GM18858 (cell line): ENCODE results near the gene GABBR2.
"Not testable (repeated sequence)": the region's sequence is repeated elsewhere in the genome, so short reads cannot be mapped to it uniquely, and the experiment has no call there.

Experiments
- ATAC-seq: cut with Tn5 transposase; IDR thresholded peaks from one replicate; pipeline ENCODE4 v1.9.1; 2021; ENCODE audit not compliant: unreplicated experiment

Gene GABBR2

DNA sequence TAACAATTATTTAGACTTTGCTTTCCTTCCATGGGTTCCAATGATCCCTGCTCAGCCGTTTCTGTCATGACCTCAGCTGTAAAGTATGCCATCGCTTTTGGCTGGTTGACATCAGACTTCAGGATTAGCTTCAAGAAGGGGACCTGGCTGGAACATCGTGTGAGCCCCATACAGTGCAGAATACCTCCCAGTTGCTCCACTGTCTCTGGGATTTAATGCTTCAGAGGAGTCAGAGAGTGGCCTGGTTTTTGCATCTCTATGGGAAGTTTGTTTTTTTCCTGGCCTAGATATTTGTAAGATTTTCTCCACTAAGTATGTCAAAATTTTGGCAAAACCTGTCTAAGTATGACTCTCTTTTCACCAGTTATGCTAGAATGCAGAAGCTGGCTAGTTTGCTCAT, 216.9 kb downstream of the GABBR2 start:
- no peak for ATAC-seq

DNA sequence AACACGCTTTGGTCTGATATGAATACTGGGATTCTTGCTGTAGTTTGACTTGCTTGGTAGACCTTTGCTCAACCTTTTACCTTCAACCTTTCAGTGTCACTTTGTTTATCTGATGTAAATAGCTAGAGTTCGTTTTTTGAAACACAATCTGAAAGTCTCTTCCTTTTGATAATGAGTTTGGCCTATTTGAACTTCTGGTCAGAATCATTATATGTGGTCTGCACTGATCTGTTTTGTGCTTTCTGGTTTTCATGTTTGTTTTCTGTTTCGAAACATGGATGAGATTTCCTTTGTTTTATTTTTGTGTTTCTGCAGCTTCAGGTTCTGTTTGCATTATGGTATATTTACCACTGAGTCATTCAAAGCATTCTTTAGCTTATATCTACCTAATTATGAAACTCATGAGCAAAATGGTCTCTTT, 217.5 kb downstream of the GABBR2 start:
- no peak for ATAC-seq

DNA sequence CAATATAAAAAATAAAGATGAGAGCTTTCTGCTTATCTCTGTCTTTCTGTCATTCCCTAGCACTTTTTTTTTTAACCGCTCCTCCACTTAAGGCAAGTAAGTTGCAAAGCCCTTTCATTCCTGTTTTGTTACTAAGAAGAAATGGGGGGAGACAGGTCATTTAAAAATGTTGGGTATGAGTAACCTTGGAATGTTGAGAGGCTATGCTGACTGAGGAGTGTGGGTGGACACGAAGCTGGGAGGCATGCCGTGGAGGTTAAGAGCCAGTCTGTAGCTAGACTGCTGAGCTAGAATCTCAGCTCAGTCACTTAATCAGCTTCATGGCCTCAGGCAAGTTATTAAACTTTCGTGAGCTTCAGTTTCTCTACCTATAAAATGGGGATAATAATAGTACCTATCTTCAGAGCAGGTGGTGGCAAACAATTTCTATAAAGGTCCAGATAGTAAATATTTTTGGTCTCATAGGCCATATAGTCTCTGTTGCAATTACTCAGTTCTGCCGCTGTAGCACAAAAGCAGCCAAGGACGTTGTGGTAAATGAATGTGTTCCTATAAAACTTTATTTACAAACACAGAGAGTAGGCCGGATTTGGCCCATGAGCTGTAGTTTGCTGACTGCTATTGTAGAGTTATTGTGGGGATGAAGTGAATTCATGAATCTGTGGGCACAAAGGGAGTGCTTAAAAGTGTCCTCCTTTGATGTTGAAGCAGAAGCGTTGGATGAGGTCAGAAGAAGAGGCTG, 220.0 kb downstream of the GABBR2 start:
- no peak for ATAC-seq

DNA sequence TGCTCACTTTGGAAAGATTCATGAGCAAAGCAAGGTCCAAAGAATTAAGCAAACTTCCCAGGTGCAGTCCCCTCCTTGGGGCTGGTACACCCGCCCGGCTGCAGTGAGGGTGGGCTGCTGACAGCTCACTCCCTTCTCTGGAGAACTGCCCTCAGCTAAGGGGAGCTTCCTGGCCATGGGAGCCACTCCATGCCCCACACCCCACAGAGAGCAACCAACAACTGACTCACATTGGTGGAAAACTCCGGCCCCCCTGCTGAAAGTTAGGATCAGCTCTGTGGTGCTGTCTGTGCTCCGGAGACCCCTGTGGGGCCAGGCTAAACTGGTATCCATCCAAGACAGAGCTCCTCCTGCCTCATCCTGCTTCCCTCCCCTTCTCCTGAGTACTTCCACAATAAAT, 223.0 kb downstream of the GABBR2 start:
- no peak for ATAC-seq

DNA sequence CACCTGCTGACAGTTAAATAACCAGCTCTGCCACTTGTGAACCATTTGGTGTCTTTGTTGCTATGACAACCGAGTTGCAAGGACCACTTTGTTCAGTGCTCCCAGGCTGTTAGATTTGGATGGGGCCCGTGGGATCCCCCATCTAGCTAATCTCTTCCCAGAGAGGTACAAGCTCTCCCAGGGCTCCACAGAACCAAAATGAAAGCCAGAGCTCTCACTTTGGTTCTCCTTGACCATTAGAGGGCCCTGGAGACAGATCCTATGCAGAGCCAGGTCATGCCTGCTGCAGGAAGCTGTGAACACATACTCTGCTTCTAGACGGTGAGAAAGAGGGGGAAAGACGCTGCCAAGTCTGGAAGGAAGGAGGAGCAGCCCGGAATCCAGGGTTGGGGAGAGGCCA, 224.6 kb downstream of the GABBR2 start:
- no peak for ATAC-seq

DNA sequence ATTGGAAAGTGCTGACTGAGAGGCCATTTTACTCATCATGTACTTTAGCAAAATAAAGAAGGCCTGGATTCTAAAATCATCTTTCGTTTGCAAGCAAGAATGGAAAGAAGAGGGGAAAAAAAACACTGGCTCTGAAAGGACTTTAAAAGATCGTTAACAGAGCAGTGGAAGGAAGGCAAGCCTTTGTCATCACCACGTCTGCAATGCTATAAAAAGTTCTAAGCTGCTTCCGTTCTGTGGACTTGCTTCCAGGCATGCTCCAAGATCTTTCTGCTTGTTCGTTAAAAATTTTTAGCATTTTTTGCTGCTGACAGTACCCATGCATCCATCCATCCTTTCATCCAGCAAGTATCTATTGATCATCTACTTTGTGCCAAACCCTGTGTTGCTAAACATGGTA, 226.5 kb downstream of the GABBR2 start:
- no peak for ATAC-seq

DNA sequence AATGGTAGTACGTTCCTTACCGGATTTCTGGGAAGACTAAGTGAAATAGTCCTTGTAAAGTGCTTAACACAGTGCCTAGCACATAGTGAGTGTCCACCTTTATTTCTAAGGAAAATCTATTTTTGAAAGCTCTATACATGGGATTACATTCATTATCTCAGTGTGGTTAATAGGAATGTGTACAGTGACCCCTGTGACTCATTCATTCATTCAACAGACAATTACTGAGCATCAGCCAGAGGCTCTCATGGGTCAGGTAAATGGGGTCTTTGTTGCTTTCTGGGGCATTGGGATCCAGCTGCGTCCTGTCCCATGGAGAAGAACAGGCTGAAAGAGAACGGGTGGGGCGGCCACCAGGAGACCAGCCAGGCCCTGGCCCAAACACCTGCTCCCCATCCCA, 227.1 kb downstream of the GABBR2 start:
- ATAC-seq: no peak

DNA sequence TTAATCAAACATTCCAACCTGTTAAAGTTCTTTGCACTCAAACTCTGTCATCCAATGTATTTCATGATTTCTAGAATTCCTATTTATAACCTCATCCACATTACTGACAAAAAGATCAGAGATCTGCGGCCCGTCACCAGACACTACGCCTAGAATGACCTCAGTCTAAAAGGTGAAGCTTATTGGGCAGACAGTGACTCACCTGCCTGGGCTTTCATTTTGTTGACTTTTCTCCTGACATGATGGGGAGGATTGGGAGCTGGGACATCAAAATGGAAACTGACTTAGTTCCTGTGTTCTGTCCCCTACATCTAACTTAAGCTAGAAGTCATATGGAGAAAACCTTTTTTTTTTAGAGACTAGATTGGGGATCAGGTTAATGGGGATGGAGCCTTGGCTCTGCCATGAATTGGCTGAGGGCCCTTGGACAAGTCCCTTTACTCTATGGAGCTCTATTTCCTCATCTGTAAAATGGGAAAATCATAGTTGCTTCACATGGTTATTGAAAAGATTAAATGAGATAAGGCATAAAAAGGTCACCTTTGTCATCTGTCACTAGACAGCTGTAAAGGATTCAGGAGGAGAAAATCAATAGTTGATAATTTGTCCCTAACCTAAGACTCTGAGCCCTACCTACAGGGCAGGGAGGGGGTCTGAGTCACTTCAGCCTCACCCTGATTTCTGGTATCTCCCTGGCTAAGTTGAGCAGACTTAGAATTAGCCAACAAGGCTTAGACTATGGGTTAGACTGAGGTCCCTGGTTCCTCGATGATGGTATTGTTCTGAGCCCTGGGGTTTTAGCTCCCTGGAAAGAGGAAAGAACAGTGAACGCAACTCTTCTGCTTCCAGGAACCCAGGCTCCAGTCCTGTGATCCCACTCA, 228.5 kb downstream of the GABBR2 start:
- no peak for ATAC-seq

DNA sequence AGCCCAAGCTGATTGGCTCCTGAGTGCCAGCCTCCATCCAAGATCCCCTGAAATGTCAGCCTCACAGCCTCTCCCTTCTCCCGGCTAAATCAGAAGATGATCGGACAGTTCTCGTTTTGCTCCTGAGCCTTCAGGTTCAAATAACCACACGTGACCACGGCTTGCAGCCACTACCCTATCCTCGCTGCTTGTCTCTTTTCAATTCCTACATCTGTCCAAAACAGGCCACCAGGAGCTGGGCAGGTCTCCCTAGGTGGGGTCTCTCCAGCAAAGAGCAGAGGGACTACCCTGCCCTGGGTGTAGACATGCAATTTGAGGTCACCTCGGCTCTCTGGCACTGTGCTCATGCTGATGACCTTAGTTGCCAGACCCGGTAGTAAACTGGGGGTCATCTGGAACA, 229.3 kb downstream of the GABBR2 start:
- no peak for ATAC-seq

DNA sequence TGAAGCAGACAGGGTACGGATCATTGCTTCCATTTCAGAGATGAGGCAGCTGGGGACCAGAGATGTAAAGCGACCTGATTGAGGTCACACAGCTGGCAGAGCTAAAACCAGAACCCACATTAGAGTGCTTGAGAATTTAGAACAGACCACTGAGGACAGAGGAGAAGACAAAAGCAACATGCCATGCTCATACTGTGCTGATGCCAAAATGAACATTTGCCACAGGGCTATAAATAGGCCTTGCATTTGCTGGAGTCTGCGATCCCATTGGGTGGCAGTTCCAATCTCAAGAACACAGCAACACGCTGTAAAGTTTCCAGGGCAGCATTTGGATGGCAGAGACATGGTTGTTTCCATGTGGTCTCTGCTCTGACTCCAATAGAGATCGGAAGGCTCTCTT, 230.9 kb downstream of the GABBR2 start:
- no peak for ATAC-seq

DNA sequence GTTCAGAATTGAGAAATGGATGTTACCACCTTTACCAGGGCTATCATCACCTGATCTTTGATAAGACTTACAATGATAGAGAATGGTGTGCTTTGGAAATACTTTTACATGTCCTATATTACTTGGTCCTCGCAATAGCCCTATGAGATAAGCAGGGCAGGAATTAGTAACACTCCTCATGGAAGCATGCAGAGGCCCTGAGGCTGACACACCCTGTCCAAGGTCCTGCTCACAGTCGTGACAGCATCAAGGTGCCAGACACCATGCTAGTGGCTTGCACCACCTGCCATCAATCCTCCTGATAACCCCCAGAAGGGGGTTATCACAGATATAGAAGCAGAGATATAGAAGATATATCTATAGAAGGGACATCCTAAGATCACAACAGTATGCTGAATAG, 236.5 kb downstream of the GABBR2 start:
- no peak for ATAC-seq

DNA sequence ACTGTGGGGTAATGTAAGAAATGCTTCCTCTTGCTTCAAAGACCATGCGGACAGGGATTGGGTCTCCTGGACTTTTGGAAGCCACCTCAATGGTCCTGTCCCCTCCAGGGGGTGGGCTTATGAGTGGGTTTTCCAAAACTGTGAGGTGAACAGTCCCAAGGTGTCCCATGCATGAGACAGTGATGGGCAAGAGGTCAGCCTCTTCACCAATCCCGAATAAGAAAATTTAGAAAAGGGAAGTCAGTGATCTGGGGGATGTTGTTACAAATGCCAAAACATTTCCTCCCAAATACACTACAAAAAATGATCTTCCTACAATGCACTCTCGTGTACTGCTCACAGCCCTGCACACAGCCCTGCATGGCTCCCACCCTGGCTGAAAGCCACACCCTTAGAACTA, 237.6 kb downstream of the GABBR2 start:
- ATAC-seq: no peak

DNA sequence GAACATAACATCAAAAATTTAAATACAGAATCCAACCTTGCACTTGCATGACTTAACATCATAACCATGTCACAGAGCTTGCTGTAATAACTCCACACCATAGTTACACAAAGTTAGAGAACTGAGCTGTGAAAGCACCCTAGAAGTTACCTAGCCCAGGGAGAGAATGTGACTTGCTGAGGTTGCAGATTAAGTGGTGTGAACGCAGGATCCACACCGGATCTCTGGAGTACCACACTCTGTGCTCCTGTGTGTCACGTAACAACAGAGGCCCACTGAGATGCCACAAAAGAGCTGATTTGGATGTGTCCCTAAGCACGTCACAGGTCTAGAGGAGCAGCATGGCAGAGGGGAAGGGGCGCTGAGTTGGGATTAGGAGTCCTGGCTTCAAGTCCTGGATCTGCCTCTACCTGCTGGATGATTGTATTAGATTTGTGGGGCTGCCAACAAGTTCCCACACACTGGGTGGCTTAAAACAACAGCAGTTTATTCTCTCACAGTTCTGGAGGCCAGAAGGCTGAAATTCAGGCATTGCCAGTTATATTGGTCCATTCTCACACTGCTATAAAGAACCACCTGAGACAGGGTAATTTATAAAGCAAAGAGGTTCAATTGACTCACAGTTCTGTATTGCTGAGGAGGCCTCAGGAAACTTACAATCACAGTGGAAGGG, 240.0 kb downstream of the GABBR2 start:
- no peak for ATAC-seq

DNA sequence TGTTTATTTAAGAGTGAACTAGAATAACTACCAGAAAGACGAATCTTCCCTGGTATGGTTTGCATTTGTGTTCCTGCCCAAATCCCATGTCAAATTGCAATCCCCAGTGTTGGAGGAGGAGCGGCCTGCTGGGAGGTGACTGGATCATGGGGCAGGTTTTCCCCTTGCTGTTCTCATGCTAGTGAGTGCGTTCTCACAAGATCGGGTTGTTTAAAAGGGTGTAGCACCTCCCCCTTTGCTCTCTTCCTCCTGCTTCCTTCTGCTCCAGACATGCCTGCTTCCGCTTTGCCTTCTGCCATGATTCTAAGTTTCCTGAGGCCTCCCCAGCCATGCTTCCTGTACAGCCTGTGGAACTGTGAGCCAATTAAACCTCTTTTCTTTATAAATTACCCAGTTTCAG, 242.9 kb downstream of the GABBR2 start:
- no peak for ATAC-seq

DNA sequence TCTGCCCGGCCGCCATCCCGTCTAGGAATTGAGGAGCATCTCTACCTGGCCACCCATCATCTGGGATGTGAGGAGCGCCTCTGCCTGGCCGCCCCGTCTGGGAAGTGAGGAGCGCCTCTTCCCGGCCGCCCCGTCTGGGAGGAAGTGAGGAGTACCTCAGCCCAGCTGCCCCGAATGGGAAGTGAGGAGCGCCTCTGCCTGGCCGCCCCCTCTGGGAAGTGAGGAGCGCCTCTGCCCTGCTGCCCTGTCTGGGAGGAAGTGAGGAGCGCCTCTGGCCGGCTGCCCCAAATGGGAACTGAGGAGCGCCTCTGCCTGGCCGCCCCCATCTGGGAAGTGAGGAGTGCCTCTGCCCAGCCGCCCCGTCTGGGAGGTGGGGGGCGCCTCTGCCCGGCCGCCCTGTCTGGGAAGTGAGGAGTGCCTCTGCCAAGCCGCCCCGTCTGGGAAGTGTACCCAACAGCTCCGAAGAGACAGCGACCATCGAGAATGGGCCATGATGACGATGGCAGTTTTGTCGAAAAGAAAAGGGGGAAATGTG, 244.5 kb downstream of the GABBR2 start:
- not testable (repeated sequence) for ATAC-seq

DNA sequence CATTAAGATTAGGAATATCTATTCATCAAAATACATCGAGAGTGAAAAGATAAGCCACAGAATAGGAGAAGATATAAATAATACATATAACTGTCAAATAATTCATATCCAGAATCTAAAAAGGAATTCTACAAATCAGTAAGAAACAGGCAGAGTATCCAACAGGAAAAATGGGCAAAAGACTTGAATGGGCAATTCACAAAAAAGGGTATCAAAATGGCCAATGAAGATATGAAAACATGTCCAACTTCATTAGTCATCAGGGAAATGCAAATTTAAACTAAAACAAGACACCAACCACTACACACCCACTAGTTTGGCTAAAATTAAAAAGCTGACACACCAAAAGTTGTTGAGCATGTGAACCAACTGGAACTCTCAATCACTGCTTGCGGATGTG, 246.4 kb downstream of the GABBR2 start:
- no peak for ATAC-seq

DNA sequence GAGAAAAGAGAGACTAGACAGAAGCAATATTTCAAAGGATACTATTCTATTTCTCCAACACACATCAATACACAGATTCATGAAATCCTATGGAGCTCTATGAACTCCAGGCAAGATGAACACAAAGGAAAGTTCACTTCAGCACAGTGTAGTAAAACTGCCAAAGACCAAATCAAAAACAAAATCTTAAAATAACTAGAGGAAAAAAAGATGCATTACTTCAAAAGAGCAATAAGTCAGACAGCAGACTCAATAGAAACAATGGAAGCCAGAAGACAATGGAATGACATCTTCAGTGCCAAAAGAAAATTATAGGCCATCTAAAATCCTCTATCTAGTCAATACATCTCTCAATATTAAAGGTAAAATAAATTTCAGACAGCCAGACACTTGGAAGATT, 248.0 kb downstream of the GABBR2 start:
- ATAC-seq: no peak

DNA sequence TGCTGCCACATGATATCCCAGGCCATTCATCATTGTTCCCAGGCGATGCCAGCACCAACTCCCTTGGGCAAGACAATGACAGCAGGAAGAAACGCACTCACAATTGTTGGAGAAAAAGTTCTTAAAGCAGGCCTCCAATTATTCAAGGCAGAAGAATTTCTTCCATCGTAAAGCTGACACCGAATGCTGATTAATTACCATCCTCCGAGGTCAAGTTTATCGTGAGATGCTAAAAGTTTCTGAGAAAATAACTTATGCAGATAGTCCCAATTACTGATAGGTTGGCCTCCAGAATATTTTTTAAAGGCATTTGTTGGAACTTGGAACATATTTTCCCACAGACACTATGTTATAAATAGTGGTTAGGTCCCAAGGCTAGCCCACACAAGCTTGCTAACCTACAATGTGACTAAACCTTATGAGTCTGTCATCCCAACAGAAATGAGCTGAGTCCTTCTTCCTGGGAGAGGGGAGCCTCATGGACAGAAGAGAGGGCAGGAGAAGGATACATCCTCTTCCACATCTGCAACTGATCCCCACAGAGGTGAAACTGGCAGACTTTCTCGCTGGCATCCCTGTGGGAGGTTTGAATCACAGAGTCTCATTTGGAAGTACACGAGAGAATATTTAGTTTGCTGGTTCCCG, 250.9 kb downstream of the GABBR2 start:
- ATAC-seq: no peak

DNA sequence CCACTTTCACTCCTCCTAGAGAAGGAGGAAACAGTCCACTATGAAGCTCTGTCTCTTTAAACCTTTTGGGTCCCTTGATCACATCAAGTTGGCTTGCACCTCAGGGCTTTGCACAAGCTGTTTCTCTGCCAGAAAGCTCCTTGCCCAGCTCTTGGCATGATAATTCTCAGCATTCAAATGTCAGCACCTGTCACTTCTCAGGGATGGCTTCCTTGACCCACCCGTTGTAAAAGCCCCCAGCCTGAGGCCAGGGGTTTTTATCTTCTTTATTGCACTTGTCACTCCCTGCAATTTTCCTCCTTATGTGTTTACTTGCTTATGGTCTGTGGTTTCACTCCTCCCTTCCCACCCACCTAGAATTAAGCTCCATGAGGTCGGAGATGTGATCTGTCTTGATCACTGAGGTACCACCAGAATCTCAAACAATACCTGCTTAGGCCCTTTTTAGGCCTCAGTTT, 252.6 kb downstream of the GABBR2 start:
- no peak for ATAC-seq

DNA sequence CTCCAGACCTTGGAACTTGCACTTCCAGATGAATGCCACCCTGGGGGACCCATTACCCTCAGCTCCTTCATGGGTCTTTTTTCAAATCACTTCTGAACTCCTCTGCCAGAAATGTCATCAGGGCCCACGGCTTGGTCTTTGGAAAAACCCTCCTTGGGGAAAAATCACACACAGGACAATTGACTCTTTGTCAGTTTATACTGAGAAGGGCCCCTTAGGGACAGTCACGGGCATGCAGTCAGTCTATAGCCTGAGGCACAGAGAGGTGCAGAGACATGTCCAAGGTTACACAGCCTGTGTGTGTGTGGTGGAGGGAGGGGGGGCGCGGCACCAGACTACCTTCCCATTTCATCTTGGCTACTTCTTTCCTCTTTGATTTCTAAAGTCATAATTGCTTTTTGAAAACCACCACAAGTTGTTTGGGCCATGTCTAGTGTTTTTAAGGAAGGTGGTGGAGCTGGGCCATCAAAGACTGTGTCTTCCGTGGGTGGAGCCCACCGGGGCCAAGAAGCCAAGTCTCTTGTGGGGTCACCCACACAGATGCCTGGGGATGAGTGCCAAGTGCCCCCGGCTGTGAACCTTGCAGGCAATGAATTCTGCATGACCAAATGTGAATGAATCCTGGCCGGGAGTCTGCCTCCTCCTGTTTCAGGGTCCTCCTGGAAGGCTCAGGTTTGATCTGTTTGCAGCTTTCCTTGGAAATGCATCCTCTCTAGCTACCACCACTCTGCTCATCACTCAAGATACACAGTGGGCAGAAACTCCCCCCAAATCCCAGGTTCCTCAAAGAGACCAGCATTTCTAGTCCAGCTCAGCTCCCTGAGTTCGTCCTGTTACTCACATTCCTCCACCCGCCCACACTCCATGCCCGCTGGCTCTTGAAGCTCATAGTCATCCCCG, 253.2 kb downstream of the GABBR2 start:
- no peak for ATAC-seq
